GM23338 (cell line): Measurements from ENCODE around the gene DUSP8. TPM values are rescaled to one million over a fixed set of nuclear protein-coding genes. Genes with fewer than 3 reads are reported as not detected.
"Not testable (repeated sequence)": the region's sequence is repeated elsewhere in the genome, so short reads cannot be mapped to it uniquely, and the experiment has no call there.

Experiments
- ATAC-seq: fragments of 200-7000 bp; cut with Tn5 transposase; 3 replicates; pipeline ENCODE4 v1.9.1; 2020
- DNase-seq: peaks from one replicate; pipeline ENCODE4 v3.0.0-alpha.2; 2015; ENCODE audit warnings: low spot score
- H2AFZ ChIP-seq: fragments of 200-600 bp; sonication (generic); 2 replicates; pipeline ENCODE4 v1.8.0; 2016; ENCODE audit warnings: antibody characterized with exemption, mild to moderate bottlenecking, moderate library complexity
- H3F3A ChIP-seq: fragments of 200-600 bp; sonication (generic); replicated peaks from 2 replicates; pipeline ENCODE4 v1.8.0; 2017; ENCODE audit warnings: antibody characterized with exemption, mixed run types, low read depth
- H3K27ac ChIP-seq: fragments of 200-600 bp; sonication (generic); 2 replicates; pipeline ENCODE4 v1.6.1; 2016; ENCODE audit warnings: low read depth
- H3K27me3 ChIP-seq: fragments of 200-600 bp; sonication (generic); 2 replicates; pipeline ENCODE4 v1.8.0; 2016; ENCODE audit warnings: mild to moderate bottlenecking, mixed run types, moderate library complexity; ENCODE audit not compliant: insufficient read depth
- H3K36me3 ChIP-seq: fragments of 200-600 bp; sonication (generic); 2 replicates; pipeline ENCODE4 v1.8.0; 2016; ENCODE audit warnings: mild to moderate bottlenecking; ENCODE audit not compliant: insufficient read depth
- H3K4me1 ChIP-seq: fragments of 200-600 bp; sonication (generic); 2 replicates; pipeline ENCODE4 v1.8.0; 2016; ENCODE audit warnings: mild to moderate bottlenecking, moderate library complexity; ENCODE audit not compliant: insufficient read depth
- H3K4me2 ChIP-seq: fragments of 200-600 bp; sonication (generic); 2 replicates; pipeline ENCODE4 v1.7.1; 2017; ENCODE audit warnings: mixed run types
- H3K4me3 ChIP-seq: fragments of 200-600 bp; sonication (generic); 2 replicates; pipeline ENCODE4 v1.6.1; 2016; ENCODE audit warnings: mixed run types
- H3K79me2 ChIP-seq: fragments of 200-600 bp; sonication (generic); replicated peaks from 2 replicates; pipeline ENCODE4 v1.8.0; 2017; ENCODE audit warnings: mild to moderate bottlenecking; ENCODE audit not compliant: insufficient read depth
- H3K9me2 ChIP-seq: fragments of 200-600 bp; sonication (generic); 2 replicates; pipeline ENCODE4 v1.8.0; 2017; ENCODE audit not compliant: insufficient read depth
- H4K20me1 ChIP-seq: fragments of 200-600 bp; sonication (generic); replicated peaks from 2 replicates; pipeline ENCODE4 v1.8.0; 2017; ENCODE audit warnings: mild to moderate bottlenecking; ENCODE audit not compliant: insufficient read depth
- H3K27ac Mint-ChIP-seq: 2 replicates; pipeline ENCODE4 v1.8.0; 2020; ENCODE audit warnings: inconsistent platforms, mild to moderate bottlenecking, moderate library complexity, mixed read lengths
- H3K27me3 Mint-ChIP-seq: 3 replicates; pipeline ENCODE4 v1.8.0; 2022; ENCODE audit warnings: low read depth, mild to moderate bottlenecking, moderate library complexity, mixed read lengths, inconsistent platforms; ENCODE audit not compliant: insufficient read depth, poor library complexity
- H3K36me3 Mint-ChIP-seq: 3 replicates; pipeline ENCODE4 v1.8.0; 2021; ENCODE audit warnings: low read depth, mild to moderate bottlenecking, inconsistent platforms, moderate library complexity, mixed read lengths
- H3K4me1 Mint-ChIP-seq: 3 replicates; pipeline ENCODE4 v1.8.0; 2020; ENCODE audit warnings: mild to moderate bottlenecking, inconsistent platforms, mixed read lengths
- H3K4me3 Mint-ChIP-seq: 3 replicates; pipeline ENCODE4 v1.8.0; 2021; ENCODE audit warnings: moderate library complexity, mild to moderate bottlenecking, inconsistent platforms, mixed read lengths
- H3K9me3 Mint-ChIP-seq: 3 replicates; pipeline ENCODE4 v1.8.0; 2020; ENCODE audit warnings: moderate library complexity, mild to moderate bottlenecking, inconsistent platforms, mixed read lengths
- STAT1 ChIP-seq: IDR thresholded peaks from one replicate; pipeline ENCODE4 v1.6.1; 2016; ENCODE audit warnings: antibody characterized with exemption; ENCODE audit not compliant: unreplicated experiment
- ZNF114 ChIP-seq: fragments of 250-450 bp; sonication (Bioruptor Pico); IDR thresholded peaks from 2 replicates; pipeline ENCODE4 v1.5.0; 2020; ENCODE audit warnings: mild to moderate bottlenecking, moderate library complexity
- ZNF331 ChIP-seq: fragments of 250-450 bp; sonication (Bioruptor Pico); IDR thresholded peaks from 2 replicates; pipeline ENCODE4 v1.5.0; 2020; ENCODE audit warnings: low read depth, mild to moderate bottlenecking, moderate library complexity
- polyA plus RNA-seq: library from polyadenylated mRNA; unstranded; fragments of >200 nt; fragmentation: Nextera tagmentation; extraction: Ambion mirVana; gene quantifications from 2 replicates; pipeline ENCODE4 v1.2.1, GENCODE V29; 2016
- total RNA-seq: library from RNA; depleted of rRNA; stranded (reverse); fragments of >200 nt; shearing (Covaris generic); gene quantifications from 2 replicates; pipeline ENCODE4 v1.2.3, GENCODE V29; 2014
- TF ChIP-seq, protein P1 (sequence below): fragments of 250-450 bp; sonication (Bioruptor Pico); IDR thresholded peaks from 2 replicates; pipeline ENCODE4 v1.5.0; 2020; ENCODE audit warnings: mild to moderate bottlenecking, moderate library complexity

DUSP8 gene
- total and polyA plus RNA-seq, 2 experiments from 2014 or later: 1.1 TPM

DNA sequence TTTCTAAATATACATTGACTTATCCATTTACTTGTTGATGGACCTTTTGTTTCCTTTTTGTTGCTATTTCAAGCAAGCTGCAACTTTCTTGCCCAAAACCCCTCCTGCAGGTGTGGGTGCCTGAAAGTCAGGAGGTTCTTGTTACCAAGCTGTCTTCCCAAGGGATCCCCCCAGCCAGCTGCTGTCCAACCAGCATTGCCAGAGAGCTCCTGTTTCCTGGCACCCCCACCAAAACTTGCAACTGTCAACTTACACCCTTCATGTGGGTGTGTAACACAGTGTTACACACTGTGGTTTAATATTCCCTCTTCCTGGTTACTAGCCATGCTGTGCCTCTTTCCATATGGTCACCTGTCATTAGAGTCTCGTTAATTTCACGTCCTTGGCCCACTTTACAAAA, 14.6 kb upstream of the DUSP8 start:
- Histone ChIP-seq H4K20me1 (no peaks in the 10 kb centered on the region), H3K79me2 (no peaks in the 10 kb centered on the region), H3K4me3 (no peak overlapping the region), H3K4me1 (no peaks in the 10 kb centered on the region), H3K36me3 (no peaks in the 10 kb centered on the region), H3F3A (no peaks in the 10 kb centered on the region), H3K4me2 (no peak overlapping the region), H3K9me2 (no peaks in the 10 kb centered on the region), H2AFZ (no peak overlapping the region), H3K27me3 (no peaks in the 10 kb centered on the region), H3K27ac (no peak overlapping the region)
- Mint-ChIP-seq H3K9me3 (no peaks in the 10 kb centered on the region), H3K36me3 (no peaks in the 10 kb centered on the region), H3K4me1 (no peaks in the 10 kb centered on the region; the same call in 2 of the 3 replicates), H3K4me3 (no peak overlapping the region), H3K27me3 (peaks cover 21% of the 10 kb centered on the region), H3K27ac (no peak overlapping the region)
- ATAC-seq (no peak), DNase-seq (no peak)
- TF ChIP-seq STAT1 (no peak), ZNF114 (no peak), ZNF331 (CRISPR knock-in tag) (no peak)
- TF ChIP-seq, protein P1, sequence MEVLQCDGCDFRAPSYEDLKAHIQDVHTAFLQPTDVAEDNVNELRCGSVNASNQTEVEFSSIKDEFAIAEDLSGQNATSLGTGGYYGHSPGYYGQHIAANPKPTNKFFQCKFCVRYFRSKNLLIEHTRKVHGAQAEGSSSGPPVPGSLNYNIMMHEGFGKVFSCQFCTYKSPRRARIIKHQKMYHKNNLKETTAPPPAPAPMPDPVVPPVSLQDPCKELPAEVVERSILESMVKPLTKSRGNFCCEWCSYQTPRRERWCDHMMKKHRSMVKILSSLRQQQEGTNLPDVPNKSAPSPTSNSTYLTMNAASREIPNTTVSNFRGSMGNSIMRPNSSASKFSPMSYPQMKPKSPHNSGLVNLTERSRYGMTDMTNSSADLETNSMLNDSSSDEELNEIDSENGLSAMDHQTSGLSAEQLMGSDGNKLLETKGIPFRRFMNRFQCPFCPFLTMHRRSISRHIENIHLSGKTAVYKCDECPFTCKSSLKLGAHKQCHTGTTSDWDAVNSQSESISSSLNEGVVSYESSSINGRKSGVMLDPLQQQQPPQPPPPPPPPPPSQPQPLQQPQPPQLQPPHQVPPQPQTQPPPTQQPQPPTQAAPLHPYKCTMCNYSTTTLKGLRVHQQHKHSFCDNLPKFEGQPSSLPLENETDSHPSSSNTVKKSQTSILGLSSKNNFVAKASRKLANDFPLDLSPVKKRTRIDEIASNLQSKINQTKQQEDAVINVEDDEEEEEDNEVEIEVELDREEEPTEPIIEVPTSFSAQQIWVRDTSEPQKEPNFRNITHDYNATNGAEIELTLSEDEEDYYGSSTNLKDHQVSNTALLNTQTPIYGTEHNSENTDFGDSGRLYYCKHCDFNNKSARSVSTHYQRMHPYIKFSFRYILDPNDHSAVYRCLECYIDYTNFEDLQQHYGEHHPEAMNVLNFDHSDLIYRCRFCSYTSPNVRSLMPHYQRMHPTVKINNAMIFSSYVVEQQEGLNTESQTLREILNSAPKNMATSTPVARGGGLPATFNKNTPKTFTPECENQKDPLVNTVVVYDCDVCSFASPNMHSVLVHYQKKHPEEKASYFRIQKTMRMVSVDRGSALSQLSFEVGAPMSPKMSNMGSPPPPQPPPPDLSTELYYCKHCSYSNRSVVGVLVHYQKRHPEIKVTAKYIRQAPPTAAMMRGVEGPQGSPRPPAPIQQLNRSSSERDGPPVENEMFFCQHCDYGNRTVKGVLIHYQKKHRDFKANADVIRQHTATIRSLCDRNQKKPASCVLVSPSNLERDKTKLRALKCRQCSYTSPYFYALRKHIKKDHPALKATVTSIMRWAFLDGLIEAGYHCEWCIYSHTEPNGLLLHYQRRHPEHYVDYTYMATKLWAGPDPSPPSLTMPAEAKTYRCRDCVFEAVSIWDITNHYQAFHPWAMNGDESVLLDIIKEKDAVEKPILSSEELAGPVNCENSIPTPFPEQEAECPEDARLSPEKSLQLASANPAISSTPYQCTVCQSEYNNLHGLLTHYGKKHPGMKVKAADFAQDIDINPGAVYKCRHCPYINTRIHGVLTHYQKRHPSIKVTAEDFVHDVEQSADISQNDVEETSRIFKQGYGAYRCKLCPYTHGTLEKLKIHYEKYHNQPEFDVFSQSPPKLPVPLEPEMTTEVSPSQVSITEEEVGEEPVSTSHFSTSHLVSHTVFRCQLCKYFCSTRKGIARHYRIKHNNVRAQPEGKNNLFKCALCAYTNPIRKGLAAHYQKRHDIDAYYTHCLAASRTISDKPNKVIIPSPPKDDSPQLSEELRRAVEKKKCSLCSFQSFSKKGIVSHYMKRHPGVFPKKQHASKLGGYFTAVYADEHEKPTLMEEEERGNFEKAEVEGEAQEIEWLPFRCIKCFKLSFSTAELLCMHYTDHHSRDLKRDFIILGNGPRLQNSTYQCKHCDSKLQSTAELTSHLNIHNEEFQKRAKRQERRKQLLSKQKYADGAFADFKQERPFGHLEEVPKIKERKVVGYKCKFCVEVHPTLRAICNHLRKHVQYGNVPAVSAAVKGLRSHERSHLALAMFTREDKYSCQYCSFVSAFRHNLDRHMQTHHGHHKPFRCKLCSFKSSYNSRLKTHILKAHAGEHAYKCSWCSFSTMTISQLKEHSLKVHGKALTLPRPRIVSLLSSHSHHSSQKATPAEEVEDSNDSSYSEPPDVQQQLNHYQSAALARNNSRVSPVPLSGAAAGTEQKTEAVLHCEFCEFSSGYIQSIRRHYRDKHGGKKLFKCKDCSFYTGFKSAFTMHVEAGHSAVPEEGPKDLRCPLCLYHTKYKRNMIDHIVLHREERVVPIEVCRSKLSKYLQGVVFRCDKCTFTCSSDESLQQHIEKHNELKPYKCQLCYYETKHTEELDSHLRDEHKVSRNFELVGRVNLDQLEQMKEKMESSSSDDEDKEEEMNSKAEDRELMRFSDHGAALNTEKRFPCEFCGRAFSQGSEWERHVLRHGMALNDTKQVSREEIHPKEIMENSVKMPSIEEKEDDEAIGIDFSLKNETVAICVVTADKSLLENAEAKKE (CRISPR knock-in tag): no peak

DNA sequence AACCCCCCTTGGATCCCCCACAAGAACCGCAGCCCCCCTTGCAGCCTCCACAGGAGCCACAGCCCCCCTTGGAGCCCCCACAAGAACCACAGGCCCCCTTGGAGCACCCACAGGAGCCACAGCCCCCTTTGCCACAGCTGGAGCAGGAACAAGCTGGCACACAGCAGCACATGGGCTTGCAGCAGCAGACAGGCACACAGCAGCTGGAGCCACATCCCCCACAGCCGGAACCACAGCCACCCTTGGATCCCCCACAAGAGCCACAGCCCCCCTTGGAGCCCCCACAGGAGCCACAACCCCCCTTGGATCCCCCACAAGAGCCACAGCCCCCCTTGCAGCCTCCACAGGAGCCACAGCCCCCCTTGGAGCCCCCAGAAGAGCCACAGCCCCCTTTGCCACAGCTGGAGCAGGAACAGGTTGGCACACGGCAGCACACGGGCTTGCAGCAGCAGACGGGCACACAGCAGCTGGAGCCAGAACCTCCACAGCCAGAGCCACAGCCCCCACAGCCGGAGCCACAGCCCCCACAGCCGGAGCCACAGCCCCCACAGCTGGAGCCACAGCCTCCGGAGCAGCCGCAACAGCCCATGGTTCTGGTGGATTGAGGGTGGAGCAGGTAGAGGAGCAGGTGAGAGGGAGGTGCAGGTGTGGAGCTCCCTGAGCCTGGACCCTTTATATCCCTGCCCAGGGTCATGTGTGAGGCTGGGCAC, 12.7 kb upstream of the DUSP8 start, which contains the start of gene KRTAP5-1:
KRTAP5-1 (minus strand) TSS at position 623 of the 710 bp plus-strand sequence; CDS start at position 589, 34 bp downstream.
- not testable (repeated sequence) for H3K4me1 ChIP-seq, H3K4me3 ChIP-seq, H3K9me2 ChIP-seq, H3F3A ChIP-seq, H3K36me3 Mint-ChIP-seq, H4K20me1 ChIP-seq, H3K27ac ChIP-seq, H3K9me3 Mint-ChIP-seq, H3K4me2 ChIP-seq, H2AFZ ChIP-seq, H3K27me3 ChIP-seq, H3K27ac Mint-ChIP-seq, H3K4me1 Mint-ChIP-seq, H3K36me3 ChIP-seq, H3K79me2 ChIP-seq, H3K4me3 Mint-ChIP-seq, DNase-seq, ATAC-seq
- H3K27me3 Mint-ChIP-seq: peaks cover 18% of the 10 kb centered on the region

DNA sequence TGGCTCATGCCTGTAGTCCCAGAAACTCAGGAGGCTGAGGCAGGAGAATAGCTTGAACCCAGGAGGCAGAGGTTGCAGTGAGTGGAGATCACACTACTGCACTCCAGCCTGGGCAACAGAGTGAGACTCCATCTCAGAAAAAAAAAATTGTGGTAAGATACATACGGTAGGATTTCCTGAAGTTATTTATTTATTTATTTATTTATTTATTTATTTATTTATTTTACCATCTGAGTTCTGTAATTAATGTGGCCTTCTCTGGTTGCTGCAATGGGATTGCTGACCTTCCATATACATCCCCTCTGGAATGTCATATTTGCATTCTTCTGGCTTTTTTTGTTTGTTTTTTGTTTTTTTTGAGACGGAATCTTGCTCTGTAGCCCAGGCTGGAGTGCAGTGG, 10.8 kb upstream of the DUSP8 start:
- not testable (repeated sequence) for H4K20me1 ChIP-seq, H3K4me3 Mint-ChIP-seq, H2AFZ ChIP-seq, H3K36me3 Mint-ChIP-seq, H3K79me2 ChIP-seq, H3F3A ChIP-seq, H3K27ac Mint-ChIP-seq, DNase-seq, H3K4me1 ChIP-seq, H3K9me2 ChIP-seq, H3K4me3 ChIP-seq, H3K27ac ChIP-seq, H3K36me3 ChIP-seq, H3K4me1 Mint-ChIP-seq, H3K27me3 ChIP-seq, ATAC-seq, H3K4me2 ChIP-seq
- peaks cover 15% of the 10 kb centered on the region for H3K27me3 Mint-ChIP-seq
- H3K9me3 Mint-ChIP-seq: peaks cover 14% of the 10 kb centered on the region
